BJ (cell line): ENCODE measurements around the gene CDC34. TPM values are rescaled to one million over a fixed set of nuclear protein-coding genes. Genes with fewer than 3 reads are reported as not detected.

Source experiments
- CTCF ChIA-PET: fragments of 350-600 bp; formaldehyde crosslinking; extraction: SDS; loops from one replicate; lab custom pipeline; 2021; ENCODE audit warnings: antibody characterized with exemption, inconsistent platforms; lab: Yijun Ruan, JAX
- POLR2A ChIA-PET: fragments of 300-600 bp; sonication (Branson Sonifier 250); formaldehyde crosslinking; extraction: SDS; loops from one replicate; lab custom pipeline; 2021; ENCODE audit warnings: antibody characterized with exemption; lab: Charles Lee
- DNase-seq: peaks from one replicate; pipeline ENCODE4 v3.0.0-alpha.2; 2011; ENCODE audit warnings: low read depth
- H3K27me3 ChIP-seq: 2 replicates; pipeline ENCODE4 v1.6.0; 2011; ENCODE audit warnings: low read length; ENCODE audit not compliant: control insufficient read depth, insufficient read depth
- H3K36me3 ChIP-seq: 2 replicates; pipeline ENCODE4 v1.5.1; 2011; ENCODE audit warnings: low read length; ENCODE audit not compliant: control insufficient read depth, insufficient read depth
- H3K4me3 ChIP-seq: 2 replicates; pipeline ENCODE4 v1.5.1; 2011; ENCODE audit warnings: low read depth, mild to moderate bottlenecking, control low read depth, low read length
- CTCF ChIP-seq: IDR thresholded peaks from 2 replicates; pipeline ENCODE4 v1.5.1; 2011; ENCODE audit warnings: low read depth, mild to moderate bottlenecking, control low read depth, inconsistent platforms, low read length, moderate library complexity; ENCODE audit not compliant: insufficient read depth
- polyA plus RNA-seq: library from polyadenylated mRNA; depleted of rRNA; stranded (reverse); fragments of >200 nt; gene quantifications from 2 replicates; pipeline ENCODE4 v1.2.3, GENCODE V29; 2011

CDC34 gene
- polyA plus RNA-seq, 1 experiment = 75.2 TPM

GRCh38 chr19:497869-498510 lies 33.6 kb upstream of the CDC34 start:
- TF ChIP-seq CTCF = no peak
- no peak for DNase-seq
- POLR2A ChIA-PET = no interaction called here
- no peaks in the 10 kb centered on the region for H3K36me3 ChIP-seq
- peaks cover 11% of the 10 kb centered on the region for H3K27me3 ChIP-seq
- CTCF ChIA-PET = interaction anchor here (0.9 to 1.5 kb wide), 2 partner anchors 9 to 13 kb away, joined by 3 to 4 read pairs; partner anchors contain the start of gene TPGS1
- no peak overlapping the region for H3K4me3 ChIP-seq

- Histone ChIP-seq H3K27me3 (peaks cover 11% of the 10 kb centered on the region), H3K4me3 (no peak overlapping the region), H3K36me3 (no peaks in the 10 kb centered on the region)
- ChIA-PET POLR2A (no interaction called here), CTCF (interaction anchor here (0.9 to 1.5 kb wide), 2 partner anchors 8 to 12 kb away, joined by 3 to 4 read pairs; partner anchors contain the start of gene TPGS1)
- DNase-seq = no peak
- TF ChIP-seq CTCF = no peak
Measured at GRCh38 chr19:498511-498891, 33.1 kb upstream of the CDC34 start.

GRCh38 chr19:498977-499623 lies 32.5 kb upstream of the CDC34 start:
- POLR2A ChIA-PET = no interaction called here
- no peak for TF ChIP-seq CTCF
- CTCF ChIA-PET = no interaction called here

GRCh38 chr19:501646-502045 lies 29.9 kb upstream of the CDC34 start:
- POLR2A ChIA-PET = no interaction called here

More at GRCh38 chr19:498977-499623, 32.5 kb upstream of the CDC34 start:
- H3K36me3 ChIP-seq = no peaks in the 10 kb centered on the region
- peaks cover 11% of the 10 kb centered on the region for H3K27me3 ChIP-seq
- no peak for DNase-seq
- no peak overlapping the region for H3K4me3 ChIP-seq

More at GRCh38 chr19:501646-502045, 29.9 kb upstream of the CDC34 start:
- no peak for TF ChIP-seq CTCF
- Histone ChIP-seq H3K4me3 (no peak overlapping the region), H3K36me3 (no peaks in the 10 kb centered on the region), H3K27me3 (peaks cover 11% of the 10 kb centered on the region)
- CTCF ChIA-PET = no interaction called here
- DNase-seq = no peak
